ENCODE results near the gene CAMK1G.

CAMK1G gene

DNA sequence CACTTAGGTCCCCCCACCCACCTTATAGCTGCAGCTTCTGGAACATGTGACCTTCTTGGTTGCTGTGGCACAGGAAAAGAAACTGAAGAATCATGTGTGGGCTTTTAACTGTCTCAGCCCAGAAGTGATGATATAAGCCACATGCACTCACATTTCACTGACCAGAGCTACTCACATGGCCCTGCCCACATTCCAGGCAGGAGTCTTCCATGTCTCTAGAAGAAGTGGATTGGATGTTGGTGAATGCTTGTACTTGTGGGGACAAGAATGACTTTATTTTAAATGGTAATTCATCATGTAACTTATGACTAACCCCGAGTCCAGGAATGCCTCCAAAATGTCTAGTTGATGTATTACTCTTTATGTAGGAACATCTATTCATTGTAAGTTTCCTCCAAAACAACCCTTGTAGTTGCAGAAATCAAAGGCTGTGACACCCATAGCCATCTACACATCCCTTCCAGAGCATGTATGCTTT, 15.8 kb upstream of the CAMK1G start (continued):
- peak; percentile 95 for TF ChIP-seq TOX (CRISPR knock-in tag; IDR thresholded peaks at IDR 0.05; ENCODE audit: borderline replicate concordance)
- TF ChIP-seq, protein P1, sequence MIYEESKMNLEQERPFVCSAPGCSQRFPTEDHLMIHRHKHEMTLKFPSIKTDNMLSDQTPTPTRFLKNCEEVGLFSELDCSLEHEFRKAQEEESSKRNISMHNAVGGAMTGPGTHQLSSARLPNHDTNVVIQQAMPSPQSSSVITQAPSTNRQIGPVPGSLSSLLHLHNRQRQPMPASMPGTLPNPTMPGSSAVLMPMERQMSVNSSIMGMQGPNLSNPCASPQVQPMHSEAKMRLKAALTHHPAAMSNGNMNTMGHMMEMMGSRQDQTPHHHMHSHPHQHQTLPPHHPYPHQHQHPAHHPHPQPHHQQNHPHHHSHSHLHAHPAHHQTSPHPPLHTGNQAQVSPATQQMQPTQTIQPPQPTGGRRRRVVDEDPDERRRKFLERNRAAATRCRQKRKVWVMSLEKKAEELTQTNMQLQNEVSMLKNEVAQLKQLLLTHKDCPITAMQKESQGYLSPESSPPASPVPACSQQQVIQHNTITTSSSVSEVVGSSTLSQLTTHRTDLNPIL (CRISPR knock-in tag; IDR thresholded peaks at IDR 0.05; ENCODE audit: low read depth): no peak
- TF ChIP-seq GLIS3 (CRISPR knock-in tag; IDR thresholded peaks at IDR 0.05): no peak
- TF ChIP-seq RARB (CRISPR knock-in tag; IDR thresholded peaks at IDR 0.05): 0 out of 2 replicates have a peak, but pooled peaks have one; percentile 37
- TF ChIP-seq ZFP3 (CRISPR knock-in tag; IDR thresholded peaks at IDR 0.05): no peak
- no peak for TF ChIP-seq BACH2 (CRISPR knock-in tag; IDR thresholded peaks at IDR 0.05; ENCODE audit: borderline replicate concordance)
- no peak for TF ChIP-seq OSR1 (CRISPR knock-in tag; IDR thresholded peaks at IDR 0.05)
- no peak for TF ChIP-seq CSDC2 (CRISPR knock-in tag; IDR thresholded peaks at IDR 0.05)
- TF ChIP-seq, protein P2, sequence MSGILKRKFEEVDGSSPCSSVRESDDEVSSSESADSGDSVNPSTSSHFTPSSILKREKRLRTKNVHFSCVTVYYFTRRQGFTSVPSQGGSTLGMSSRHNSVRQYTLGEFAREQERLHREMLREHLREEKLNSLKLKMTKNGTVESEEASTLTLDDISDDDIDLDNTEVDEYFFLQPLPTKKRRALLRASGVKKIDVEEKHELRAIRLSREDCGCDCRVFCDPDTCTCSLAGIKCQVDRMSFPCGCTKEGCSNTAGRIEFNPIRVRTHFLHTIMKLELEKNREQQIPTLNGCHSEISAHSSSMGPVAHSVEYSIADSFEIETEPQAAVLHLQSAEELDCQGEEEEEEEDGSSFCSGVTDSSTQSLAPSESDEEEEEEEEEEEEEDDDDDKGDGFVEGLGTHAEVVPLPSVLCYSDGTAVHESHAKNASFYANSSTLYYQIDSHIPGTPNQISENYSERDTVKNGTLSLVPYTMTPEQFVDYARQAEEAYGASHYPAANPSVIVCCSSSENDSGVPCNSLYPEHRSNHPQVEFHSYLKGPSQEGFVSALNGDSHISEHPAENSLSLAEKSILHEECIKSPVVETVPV (CRISPR knock-in tag; IDR thresholded peaks at IDR 0.05): no peak
- TF ChIP-seq ZC3H10 (CRISPR knock-in tag; IDR thresholded peaks at IDR 0.05): peak; percentile 95

DNA sequence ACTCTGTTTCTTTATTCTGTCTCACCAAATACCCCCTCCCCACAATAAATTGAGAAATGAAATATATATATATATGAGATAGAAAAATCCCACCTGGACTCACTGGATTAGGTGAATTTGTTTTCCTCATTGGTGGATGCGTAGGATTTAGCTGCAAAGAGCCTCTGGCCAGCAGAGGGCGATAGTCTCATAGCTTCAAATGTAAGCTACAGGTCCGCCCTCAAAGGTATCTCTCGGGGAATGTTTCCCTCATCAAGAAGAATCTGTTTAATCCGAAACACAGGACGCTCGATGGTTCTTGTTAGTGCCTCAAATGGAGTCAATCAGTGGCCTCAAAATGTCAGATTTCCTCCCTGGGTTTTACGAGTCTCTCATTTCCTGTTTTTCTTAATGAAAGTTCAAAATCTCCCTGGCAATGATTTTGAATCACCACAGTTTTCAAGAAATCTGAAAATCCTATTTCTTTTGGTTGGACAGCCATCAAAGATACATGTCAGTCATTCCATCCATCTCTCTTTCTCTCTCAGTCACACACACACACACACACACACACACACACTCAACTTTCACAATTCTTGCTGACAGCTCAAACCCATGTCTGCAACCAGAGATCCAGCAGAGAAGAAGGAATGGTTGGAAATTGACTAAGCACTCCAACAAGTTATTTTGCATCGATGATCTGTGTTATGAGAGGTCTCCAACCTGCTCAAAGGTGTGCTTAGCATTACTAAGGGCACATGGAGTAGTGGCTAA, 13.9 kb upstream of the CAMK1G start:
- peak; percentile 49 for ATAC-seq
- TF ChIP-seq RARB (CRISPR knock-in tag; IDR thresholded peaks at IDR 0.05): no peak
- TF ChIP-seq, protein P2 (CRISPR knock-in tag; IDR thresholded peaks at IDR 0.05): no peak
- TF ChIP-seq, protein P3, sequence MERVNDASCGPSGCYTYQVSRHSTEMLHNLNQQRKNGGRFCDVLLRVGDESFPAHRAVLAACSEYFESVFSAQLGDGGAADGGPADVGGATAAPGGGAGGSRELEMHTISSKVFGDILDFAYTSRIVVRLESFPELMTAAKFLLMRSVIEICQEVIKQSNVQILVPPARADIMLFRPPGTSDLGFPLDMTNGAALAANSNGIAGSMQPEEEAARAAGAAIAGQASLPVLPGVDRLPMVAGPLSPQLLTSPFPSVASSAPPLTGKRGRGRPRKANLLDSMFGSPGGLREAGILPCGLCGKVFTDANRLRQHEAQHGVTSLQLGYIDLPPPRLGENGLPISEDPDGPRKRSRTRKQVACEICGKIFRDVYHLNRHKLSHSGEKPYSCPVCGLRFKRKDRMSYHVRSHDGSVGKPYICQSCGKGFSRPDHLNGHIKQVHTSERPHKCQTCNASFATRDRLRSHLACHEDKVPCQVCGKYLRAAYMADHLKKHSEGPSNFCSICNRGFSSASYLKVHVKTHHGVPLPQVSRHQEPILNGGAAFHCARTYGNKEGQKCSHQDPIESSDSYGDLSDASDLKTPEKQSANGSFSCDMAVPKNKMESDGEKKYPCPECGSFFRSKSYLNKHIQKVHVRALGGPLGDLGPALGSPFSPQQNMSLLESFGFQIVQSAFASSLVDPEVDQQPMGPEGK (CRISPR knock-in tag; IDR thresholded peaks at IDR 0.05; ENCODE audit: borderline replicate concordance): no peak
- TF ChIP-seq ZNF70 (CRISPR knock-in tag; IDR thresholded peaks at IDR 0.05): no peak
- no peak for TF ChIP-seq ZFP3 (CRISPR knock-in tag; IDR thresholded peaks at IDR 0.05)
- TF ChIP-seq ZNF8 (CRISPR knock-in tag; IDR thresholded peaks at IDR 0.05): no peak
- TF ChIP-seq BACH2 (CRISPR knock-in tag; IDR thresholded peaks at IDR 0.05; ENCODE audit: borderline replicate concordance): no peak
- no peak for TF ChIP-seq ARNTL (CRISPR knock-in tag; IDR thresholded peaks at IDR 0.05; ENCODE audit: borderline replicate concordance, low read depth)
- no peak for TF ChIP-seq ZFP30 (CRISPR knock-in tag; IDR thresholded peaks at IDR 0.05)
- no peak for TF ChIP-seq ZC3H10 (CRISPR knock-in tag; IDR thresholded peaks at IDR 0.05)

DNA sequence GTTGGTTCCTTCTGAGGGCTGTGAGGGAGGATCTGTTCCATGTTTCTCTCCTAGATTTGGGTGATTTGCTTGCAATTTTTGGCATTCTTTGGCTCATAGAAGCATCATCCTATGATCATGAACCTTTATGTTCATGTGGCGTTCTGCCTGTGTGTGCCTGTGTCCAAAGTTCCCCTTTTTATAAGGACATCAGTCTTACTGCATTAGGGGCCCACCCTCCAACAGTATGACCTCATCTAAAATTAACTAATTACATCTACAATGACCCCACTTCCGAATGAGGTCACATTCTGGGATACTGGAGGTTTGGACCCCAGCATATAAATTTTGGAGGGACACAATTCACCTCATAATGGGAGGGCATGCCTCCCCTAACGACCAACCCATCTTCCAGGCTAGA, 12.8 kb upstream of the CAMK1G start:
- no peak for ATAC-seq
- TF ChIP-seq ISL1 (CRISPR knock-in tag; IDR thresholded peaks at IDR 0.05) (no peak), GLIS3 (CRISPR knock-in tag; IDR thresholded peaks at IDR 0.05) (no peak), ARNTL (CRISPR knock-in tag; IDR thresholded peaks at IDR 0.05; ENCODE audit: borderline replicate concordance, low read depth) (no peak), ZC3H10 (CRISPR knock-in tag; IDR thresholded peaks at IDR 0.05) (no peak), ZNF70 (CRISPR knock-in tag; IDR thresholded peaks at IDR 0.05) (no peak), ESRRG (CRISPR knock-in tag; IDR thresholded peaks at IDR 0.05) (no peak), OSR1 (CRISPR knock-in tag; IDR thresholded peaks at IDR 0.05) (no peak), TOX (CRISPR knock-in tag; IDR thresholded peaks at IDR 0.05; ENCODE audit: borderline replicate concordance) (no peak), TCF4 (CRISPR knock-in tag; IDR thresholded peaks at IDR 0.05; ENCODE audit: borderline replicate concordance) (no peak), ZNF8 (CRISPR knock-in tag; IDR thresholded peaks at IDR 0.05) (no peak), PPARA (CRISPR knock-in tag; IDR thresholded peaks at IDR 0.05; ENCODE audit: borderline replicate concordance) (no peak), BACH2 (CRISPR knock-in tag; IDR thresholded peaks at IDR 0.05; ENCODE audit: borderline replicate concordance) (no peak), ZFP3 (CRISPR knock-in tag; IDR thresholded peaks at IDR 0.05) (no peak), RARB (CRISPR knock-in tag; IDR thresholded peaks at IDR 0.05) (no peak), ZNF565 (CRISPR knock-in tag; conservative IDR thresholded peaks at IDR 0.05; ENCODE audit: low read depth) (no peak), SNAI2 (CRISPR knock-in tag; IDR thresholded peaks at IDR 0.05) (no peak)
- TF ChIP-seq, protein P4, sequence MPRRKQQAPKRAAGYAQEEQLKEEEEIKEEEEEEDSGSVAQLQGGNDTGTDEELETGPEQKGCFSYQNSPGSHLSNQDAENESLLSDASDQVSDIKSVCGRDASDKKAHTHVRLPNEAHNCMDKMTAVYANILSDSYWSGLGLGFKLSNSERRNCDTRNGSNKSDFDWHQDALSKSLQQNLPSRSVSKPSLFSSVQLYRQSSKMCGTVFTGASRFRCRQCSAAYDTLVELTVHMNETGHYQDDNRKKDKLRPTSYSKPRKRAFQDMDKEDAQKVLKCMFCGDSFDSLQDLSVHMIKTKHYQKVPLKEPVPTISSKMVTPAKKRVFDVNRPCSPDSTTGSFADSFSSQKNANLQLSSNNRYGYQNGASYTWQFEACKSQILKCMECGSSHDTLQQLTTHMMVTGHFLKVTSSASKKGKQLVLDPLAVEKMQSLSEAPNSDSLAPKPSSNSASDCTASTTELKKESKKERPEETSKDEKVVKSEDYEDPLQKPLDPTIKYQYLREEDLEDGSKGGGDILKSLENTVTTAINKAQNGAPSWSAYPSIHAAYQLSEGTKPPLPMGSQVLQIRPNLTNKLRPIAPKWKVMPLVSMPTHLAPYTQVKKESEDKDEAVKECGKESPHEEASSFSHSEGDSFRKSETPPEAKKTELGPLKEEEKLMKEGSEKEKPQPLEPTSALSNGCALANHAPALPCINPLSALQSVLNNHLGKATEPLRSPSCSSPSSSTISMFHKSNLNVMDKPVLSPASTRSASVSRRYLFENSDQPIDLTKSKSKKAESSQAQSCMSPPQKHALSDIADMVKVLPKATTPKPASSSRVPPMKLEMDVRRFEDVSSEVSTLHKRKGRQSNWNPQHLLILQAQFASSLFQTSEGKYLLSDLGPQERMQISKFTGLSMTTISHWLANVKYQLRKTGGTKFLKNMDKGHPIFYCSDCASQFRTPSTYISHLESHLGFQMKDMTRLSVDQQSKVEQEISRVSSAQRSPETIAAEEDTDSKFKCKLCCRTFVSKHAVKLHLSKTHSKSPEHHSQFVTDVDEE (CRISPR knock-in tag; IDR thresholded peaks at IDR 0.05): no peak
- TF ChIP-seq, protein P5, sequence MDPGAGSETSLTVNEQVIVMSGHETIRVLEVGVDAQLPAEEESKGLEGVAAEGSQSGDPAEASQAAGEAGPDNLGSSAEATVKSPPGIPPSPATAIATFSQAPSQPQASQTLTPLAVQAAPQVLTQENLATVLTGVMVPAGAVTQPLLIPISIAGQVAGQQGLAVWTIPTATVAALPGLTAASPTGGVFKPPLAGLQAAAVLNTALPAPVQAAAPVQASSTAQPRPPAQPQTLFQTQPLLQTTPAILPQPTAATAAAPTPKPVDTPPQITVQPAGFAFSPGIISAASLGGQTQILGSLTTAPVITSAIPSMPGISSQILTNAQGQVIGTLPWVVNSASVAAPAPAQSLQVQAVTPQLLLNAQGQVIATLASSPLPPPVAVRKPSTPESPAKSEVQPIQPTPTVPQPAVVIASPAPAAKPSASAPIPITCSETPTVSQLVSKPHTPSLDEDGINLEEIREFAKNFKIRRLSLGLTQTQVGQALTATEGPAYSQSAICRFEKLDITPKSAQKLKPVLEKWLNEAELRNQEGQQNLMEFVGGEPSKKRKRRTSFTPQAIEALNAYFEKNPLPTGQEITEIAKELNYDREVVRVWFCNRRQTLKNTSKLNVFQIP (CRISPR knock-in tag; IDR thresholded peaks at IDR 0.05; ENCODE audit: borderline replicate concordance, low read depth): no peak
- TF ChIP-seq, protein P1 (CRISPR knock-in tag; IDR thresholded peaks at IDR 0.05; ENCODE audit: low read depth): no peak

Measured in SK-N-SH treated with all-trans-retinoic acid at 6 μM for 48 hours (cell line).